DND-41 (cell line): ENCODE measurements around the gene REP15.

Experiments
- ATAC-seq: fragments of 200-7000 bp; cut with Tn5 transposase; 3 replicates; pipeline ENCODE4 v1.9.1; 2021; ENCODE audit warnings: low read depth; ENCODE audit not compliant: insufficient read depth
- DNase-seq: peaks from one replicate; pipeline ENCODE4 v3.0.0-alpha.2; 2020
- H2AFZ ChIP-seq: 2 replicates; pipeline ENCODE4 v1.6.0; 2012; ENCODE audit warnings: low read depth, low read length
- H3K27ac ChIP-seq: 2 replicates; pipeline ENCODE4 v1.5.1; 2012; ENCODE audit warnings: low read length, inconsistent platforms
- H3K27me3 ChIP-seq: fragments of 200-600 bp; sonication (generic); 2 replicates; pipeline ENCODE4 v1.6.0; 2012; ENCODE audit warnings: low read length, mild to moderate bottlenecking, inconsistent platforms; ENCODE audit not compliant: insufficient read depth, poor library complexity
- H3K36me3 ChIP-seq: 2 replicates; pipeline ENCODE4 v1.5.1; 2012; ENCODE audit warnings: low read length, inconsistent platforms; ENCODE audit not compliant: insufficient read depth
- H3K4me1 ChIP-seq: 2 replicates; pipeline ENCODE4 v1.5.1; 2012; ENCODE audit warnings: mild to moderate bottlenecking, low read length; ENCODE audit not compliant: insufficient read depth
- H3K4me2 ChIP-seq: 2 replicates; pipeline ENCODE4 v1.6.0; 2012; ENCODE audit warnings: mild to moderate bottlenecking, moderate library complexity, low read length, inconsistent platforms; ENCODE audit not compliant: insufficient read depth
- H3K4me3 ChIP-seq, 2 experiments: fragments of 200-600 bp in 1 of 2; shearing (Covaris generic) in 1 of 2; 2 replicates each; pipeline ENCODE4 v1.5.1; 2012 to 2016; ENCODE audit warnings: inconsistent platforms in 2 of 2, low read length in 2 of 2, mild to moderate bottlenecking in 2 of 2, low read depth in 1 of 2, moderate library complexity in 1 of 2
- H3K79me2 ChIP-seq: 2 replicates; pipeline ENCODE4 v1.6.0; 2012; ENCODE audit warnings: low read length, inconsistent platforms; ENCODE audit not compliant: insufficient read depth
- H3K9ac ChIP-seq: 2 replicates; pipeline ENCODE4 v1.6.0; 2012; ENCODE audit warnings: low read depth, mild to moderate bottlenecking, inconsistent platforms, low read length, moderate library complexity
- H3K9me3 ChIP-seq: 2 replicates; pipeline ENCODE4 v1.5.1; 2012; ENCODE audit warnings: low read length, moderate library complexity, mild to moderate bottlenecking, inconsistent platforms; ENCODE audit not compliant: insufficient read depth, severe bottlenecking
- H4K20me1 ChIP-seq: 2 replicates; pipeline ENCODE4 v1.6.0; 2012; ENCODE audit warnings: low read length; ENCODE audit not compliant: insufficient read depth
- EZH2 ChIP-seq: IDR thresholded peaks from 3 replicates; pipeline ENCODE4 v1.6.1; 2012; ENCODE audit warnings: borderline replicate concordance, low read depth, mild to moderate bottlenecking, moderate library complexity, low read length, inconsistent platforms; ENCODE audit not compliant: severe bottlenecking
- TF ChIP-seq, protein P1 (sequence below): IDR thresholded peaks from 2 replicates; pipeline ENCODE4 v1.5.1; 2012; ENCODE audit warnings: borderline replicate concordance, low read length, moderate library complexity, mild to moderate bottlenecking; ENCODE audit not compliant: poor library complexity, severe bottlenecking; ENCODE audit errors: extremely low read depth

REP15 gene

GRCh38 chr12:27665704-27666103 lies 30.5 kb upstream of the REP15 start:
- Histone ChIP-seq H4K20me1 (no peaks in the 10 kb centered on the region), H3K79me2 (no peaks in the 10 kb centered on the region), H3K4me3 (no peak overlapping the region), H3K27me3 (no peaks in the 10 kb centered on the region), H3K9me3 (no peaks in the 10 kb centered on the region), H3K27ac (no peak overlapping the region), H2AFZ (no peak overlapping the region), H3K9ac (no peak overlapping the region), H3K4me1 (peaks cover 7% of the 10 kb centered on the region; the same call in 1 of the 2 replicates), H3K4me2 (no peak overlapping the region), H3K36me3 (no peaks in the 10 kb centered on the region)
- ATAC-seq = no peak
- TF ChIP-seq EZH2 = no peak
- TF ChIP-seq, protein P1, sequence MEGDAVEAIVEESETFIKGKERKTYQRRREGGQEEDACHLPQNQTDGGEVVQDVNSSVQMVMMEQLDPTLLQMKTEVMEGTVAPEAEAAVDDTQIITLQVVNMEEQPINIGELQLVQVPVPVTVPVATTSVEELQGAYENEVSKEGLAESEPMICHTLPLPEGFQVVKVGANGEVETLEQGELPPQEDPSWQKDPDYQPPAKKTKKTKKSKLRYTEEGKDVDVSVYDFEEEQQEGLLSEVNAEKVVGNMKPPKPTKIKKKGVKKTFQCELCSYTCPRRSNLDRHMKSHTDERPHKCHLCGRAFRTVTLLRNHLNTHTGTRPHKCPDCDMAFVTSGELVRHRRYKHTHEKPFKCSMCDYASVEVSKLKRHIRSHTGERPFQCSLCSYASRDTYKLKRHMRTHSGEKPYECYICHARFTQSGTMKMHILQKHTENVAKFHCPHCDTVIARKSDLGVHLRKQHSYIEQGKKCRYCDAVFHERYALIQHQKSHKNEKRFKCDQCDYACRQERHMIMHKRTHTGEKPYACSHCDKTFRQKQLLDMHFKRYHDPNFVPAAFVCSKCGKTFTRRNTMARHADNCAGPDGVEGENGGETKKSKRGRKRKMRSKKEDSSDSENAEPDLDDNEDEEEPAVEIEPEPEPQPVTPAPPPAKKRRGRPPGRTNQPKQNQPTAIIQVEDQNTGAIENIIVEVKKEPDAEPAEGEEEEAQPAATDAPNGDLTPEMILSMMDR = no peak
- DNase-seq = no peak

DNA sequence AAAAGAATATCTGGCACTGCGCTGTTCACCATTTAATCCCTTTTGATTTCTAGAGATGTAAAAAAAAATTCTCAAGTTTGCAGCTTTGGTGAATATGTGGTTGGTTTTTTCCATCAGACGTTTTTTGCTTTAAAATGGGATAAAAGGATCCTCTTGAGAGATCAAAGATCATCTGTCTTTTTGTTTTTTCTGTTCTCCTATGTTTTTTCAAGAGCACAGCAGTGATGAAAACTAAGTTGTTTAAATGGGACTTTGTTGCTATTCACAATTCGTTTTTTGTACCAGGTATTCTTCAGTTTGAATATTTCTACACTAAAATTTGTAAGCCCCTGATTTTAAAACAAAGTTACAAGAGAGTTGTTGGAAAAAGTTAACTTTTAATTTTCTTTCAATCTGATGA lies 29.7 kb upstream of the REP15 start:
- Histone ChIP-seq H3K4me3 (no peak overlapping the region), H3K4me1 (peaks cover 1% of the 10 kb centered on the region; the same call in 1 of the 2 replicates), H3K9me3 (no peaks in the 10 kb centered on the region), H3K79me2 (no peaks in the 10 kb centered on the region), H3K36me3 (no peaks in the 10 kb centered on the region), H3K27ac (no peak overlapping the region), H2AFZ (no peak overlapping the region), H3K9ac (no peak overlapping the region), H3K27me3 (no peaks in the 10 kb centered on the region), H3K4me2 (no peak overlapping the region), H4K20me1 (no peaks in the 10 kb centered on the region)
- DNase-seq (no peak), ATAC-seq (no peak)
- TF ChIP-seq, protein P1 = no peak
- no peak for TF ChIP-seq EZH2

GRCh38 chr12:27667540-27667939 lies 28.7 kb upstream of the REP15 start:
- no peak overlapping the region for H3K4me3 ChIP-seq
- no peak overlapping the region for H2AFZ ChIP-seq
- TF ChIP-seq EZH2 = no peak
- TF ChIP-seq, protein P1 = no peak
- H3K9me3 ChIP-seq = no peaks in the 10 kb centered on the region
- no peaks in the 10 kb centered on the region for H3K79me2 ChIP-seq
- H3K36me3 ChIP-seq = no peaks in the 10 kb centered on the region
- no peaks in the 10 kb centered on the region for H4K20me1 ChIP-seq
- H3K4me2 ChIP-seq = no peak overlapping the region
- no peak overlapping the region for H3K9ac ChIP-seq
- DNase-seq = no peak
- no peaks in the 10 kb centered on the region for H3K4me1 ChIP-seq
- H3K27ac ChIP-seq = no peak overlapping the region
- no peak for ATAC-seq
- no peaks in the 10 kb centered on the region for H3K27me3 ChIP-seq

- H3K79me2 ChIP-seq = no peaks in the 10 kb centered on the region
- no peak overlapping the region for H2AFZ ChIP-seq
- no peaks in the 10 kb centered on the region for H3K4me1 ChIP-seq
- H3K4me2 ChIP-seq = no peak overlapping the region
- ATAC-seq (no peak), DNase-seq (no peak)
- TF ChIP-seq, protein P1 = no peak
- no peak for TF ChIP-seq EZH2
- no peak overlapping the region for H3K4me3 ChIP-seq
- H3K27ac ChIP-seq = no peak overlapping the region
- H3K9me3 ChIP-seq = no peaks in the 10 kb centered on the region
- no peaks in the 10 kb centered on the region for H3K36me3 ChIP-seq
- no peaks in the 10 kb centered on the region for H4K20me1 ChIP-seq
- H3K9ac ChIP-seq = no peak overlapping the region
- peaks cover 1% of the 10 kb centered on the region for H3K27me3 ChIP-seq
These were observed 24.2 kb upstream of the REP15 start for GRCh38 chr12:27672051-27672450.
